Activated T-helper 17 cell treated with anti-CD3 and anti-CD28 coated beads, Interleukin-2, amount 50 U/mL, for 72 hours (primary cell): Measurements from ENCODE around the gene EIF3K. TPM values are rescaled to one million over a fixed set of nuclear protein-coding genes. Genes with fewer than 3 reads are reported as not detected.

Experiments
- ATAC-seq: fragments of 150-1000 bp; cut with Tn5 transposase; replicated peaks from 2 replicates; pipeline ENCODE4 v1.10.0; 2021; ENCODE audit warnings: mild to moderate bottlenecking, moderate library complexity
- H3K27ac Mint-ChIP-seq: one replicate; pipeline ENCODE4 v1.8.0; 2022; ENCODE audit warnings: mixed read lengths
- H3K27me3 Mint-ChIP-seq: one replicate; pipeline ENCODE4 v1.8.0; 2022; ENCODE audit warnings: mixed read lengths
- H3K36me3 Mint-ChIP-seq: one replicate; pipeline ENCODE4 v1.8.0; 2022; ENCODE audit warnings: low read depth, mild to moderate bottlenecking, mixed read lengths
- H3K4me1 Mint-ChIP-seq: one replicate; pipeline ENCODE4 v1.8.0; 2022; ENCODE audit warnings: mixed read lengths
- H3K4me3 Mint-ChIP-seq: one replicate; pipeline ENCODE4 v1.8.0; 2022; ENCODE audit warnings: mild to moderate bottlenecking, mixed read lengths
- H3K9me3 Mint-ChIP-seq: one replicate; pipeline ENCODE4 v1.8.0; 2022; ENCODE audit warnings: mixed read lengths
- total RNA-seq, 2 donors: library from RNA; stranded (reverse); gene quantifications; one replicate each; pipeline ENCODE4 v1.2.3, GENCODE V29; 2022

Gene EIF3K
- total RNA-seq, 2 donors from 2014 or later: 172 to 301 TPM

DNA sequence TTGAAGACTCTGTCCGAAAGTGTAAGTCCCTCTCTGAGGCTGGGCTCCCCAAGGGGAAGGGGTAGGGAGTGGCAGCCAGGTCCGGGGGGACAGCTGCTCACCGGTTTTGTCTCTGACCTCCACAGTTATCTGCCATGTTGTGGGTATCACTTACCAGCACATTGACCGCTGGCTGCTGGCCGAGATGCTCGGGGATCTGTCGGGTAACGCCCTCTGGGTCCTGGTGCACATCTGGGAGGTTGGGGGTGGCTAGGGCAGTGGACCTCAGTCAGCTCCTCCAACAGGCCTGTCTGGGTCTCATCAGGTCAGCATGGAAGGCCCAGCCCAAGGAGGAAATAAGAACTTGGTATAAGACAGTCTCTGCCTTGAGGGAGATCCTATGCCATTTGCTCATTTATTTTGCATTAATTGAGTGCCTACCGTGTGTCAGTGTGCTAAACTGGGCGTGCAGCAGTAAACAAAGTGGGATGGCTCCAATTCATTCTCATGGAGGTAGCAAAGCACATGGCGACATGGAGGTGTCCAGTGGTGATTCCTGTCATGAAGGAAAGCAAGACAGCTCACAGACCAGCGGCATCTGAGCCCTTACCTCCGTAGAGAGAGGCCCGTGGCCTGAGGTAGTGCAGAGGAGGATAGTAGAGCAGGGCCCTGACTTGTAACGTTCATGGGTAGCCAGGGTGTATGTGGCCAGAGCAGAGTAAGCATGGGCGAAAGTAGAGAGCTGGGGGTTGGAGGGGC lies 13.7 kb downstream of the EIF3K start:
- peaks cover 86% of the 10 kb centered on the region for H3K36me3 Mint-ChIP-seq
- no peaks in the 10 kb centered on the region for H3K27me3 Mint-ChIP-seq
- H3K9me3 Mint-ChIP-seq: no peaks in the 10 kb centered on the region
- ATAC-seq: no peak
- peaks cover 14% of the 10 kb centered on the region for H3K4me1 Mint-ChIP-seq
- no peak overlapping the region for H3K4me3 Mint-ChIP-seq
- no peak overlapping the region for H3K27ac Mint-ChIP-seq

DNA sequence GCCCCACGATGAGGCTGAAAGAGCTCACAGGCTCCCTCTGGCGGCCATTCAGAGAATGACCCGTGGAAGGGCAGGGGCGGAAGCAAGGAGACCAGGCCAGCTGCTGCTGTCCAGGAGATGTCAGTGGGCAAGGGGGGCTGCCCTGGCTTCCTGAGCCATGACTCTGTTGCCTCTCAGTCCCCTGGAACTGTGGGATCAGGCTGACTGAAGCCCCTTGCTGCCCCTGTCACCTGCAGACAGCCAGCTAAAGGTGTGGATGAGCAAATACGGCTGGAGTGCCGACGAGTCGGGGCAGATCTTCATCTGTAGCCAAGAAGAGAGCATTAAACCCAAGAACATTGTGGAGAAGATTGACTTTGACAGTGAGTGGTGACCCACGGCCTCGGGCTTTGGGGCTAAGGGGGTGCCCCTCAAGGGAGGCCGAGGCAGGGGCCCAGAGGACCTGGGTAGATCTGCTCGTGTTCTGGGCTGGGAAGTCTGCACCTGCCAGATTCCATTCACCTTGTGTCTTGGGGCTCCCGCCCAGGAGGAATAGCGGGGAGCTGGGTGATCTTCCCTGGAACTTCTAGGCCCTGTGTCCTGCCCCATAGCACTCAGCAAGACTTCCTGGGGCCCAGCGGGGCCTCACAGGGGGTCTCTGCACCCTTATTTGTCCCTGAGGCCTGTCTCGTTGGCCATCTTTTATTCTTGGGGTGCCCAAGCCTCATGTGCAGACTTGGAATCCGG lies 15.9 kb downstream of the EIF3K start:
- Mint-ChIP-seq H3K9me3 (no peaks in the 10 kb centered on the region), H3K27ac (peak overlapping the region; percentile 65), H3K4me3 (peak overlapping the region; percentile 9), H3K27me3 (no peaks in the 10 kb centered on the region), H3K4me1 (peaks cover 14% of the 10 kb centered on the region), H3K36me3 (peaks cover 64% of the 10 kb centered on the region)
- ATAC-seq: no peak

DNA sequence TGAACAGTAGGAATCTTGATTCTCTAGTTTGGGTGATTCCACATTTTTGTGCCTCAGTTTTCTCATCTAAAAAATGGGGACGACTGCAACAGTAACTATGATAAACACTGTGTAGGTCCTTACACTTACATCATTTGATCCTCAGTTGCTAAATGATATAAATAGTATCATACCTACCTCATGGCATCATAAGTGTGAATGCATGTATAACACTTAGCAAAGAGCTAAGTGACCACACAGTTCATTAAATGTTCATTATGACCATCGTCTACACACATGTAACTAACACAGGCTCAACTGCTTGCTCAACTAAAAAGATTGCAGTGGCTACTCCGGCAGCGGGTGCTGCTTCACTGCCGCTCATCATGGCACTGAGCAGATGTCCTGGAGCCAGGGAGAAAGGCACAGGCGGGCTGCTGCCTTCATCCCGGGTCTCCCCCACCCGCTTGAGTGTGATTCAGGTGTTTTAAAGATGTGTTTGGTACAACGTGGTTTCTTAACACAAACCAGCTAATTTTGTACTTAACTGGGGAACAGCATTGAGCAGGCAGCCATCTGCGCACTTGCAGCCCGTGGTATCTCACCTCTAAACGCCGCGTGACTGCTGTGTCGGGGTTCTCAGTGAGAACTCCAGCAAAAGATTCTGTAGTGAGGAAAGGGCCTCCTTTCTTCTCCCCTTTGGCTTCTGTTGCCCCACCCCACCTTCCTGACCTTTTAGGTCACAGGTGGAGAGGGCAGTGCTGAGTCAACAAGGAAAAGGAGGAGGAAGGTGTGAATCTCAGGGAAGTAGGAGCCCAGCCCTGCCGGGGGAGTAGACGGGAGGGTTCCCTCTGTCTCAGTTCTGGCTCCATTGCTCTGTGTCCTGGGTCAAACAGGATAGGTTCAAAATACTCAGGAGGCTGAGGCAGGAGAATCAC lies 16.8 kb downstream of the EIF3K start:
- Mint-ChIP-seq H3K9me3 (no peaks in the 10 kb centered on the region), H3K4me1 (peaks cover 14% of the 10 kb centered on the region), H3K27ac (peak overlapping the region; percentile 59), H3K4me3 (peak overlapping the region; percentile 30), H3K27me3 (no peaks in the 10 kb centered on the region), H3K36me3 (peaks cover 55% of the 10 kb centered on the region)
- ATAC-seq: no peak

DNA sequence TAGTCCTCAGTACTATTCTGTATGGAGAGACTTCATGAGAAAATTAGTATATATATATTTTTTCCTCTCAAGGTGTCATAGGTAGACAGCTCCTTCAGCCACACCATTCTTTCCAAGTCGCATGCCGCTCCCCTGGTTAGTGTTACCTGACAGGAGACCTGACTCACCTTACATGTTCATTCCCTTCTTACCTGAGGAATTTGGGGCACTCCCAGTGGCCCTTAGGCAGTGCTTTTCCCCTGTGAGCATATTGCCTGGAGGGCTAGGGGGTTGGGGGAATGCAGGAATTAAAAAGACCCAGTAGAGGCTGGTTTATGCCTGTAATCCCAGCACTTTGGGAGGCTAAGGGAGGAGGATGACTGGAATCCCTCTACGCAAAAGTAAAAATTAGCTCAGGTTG lies 19.5 kb downstream of the EIF3K start:
- H3K27ac Mint-ChIP-seq: no peak overlapping the region
- H3K9me3 Mint-ChIP-seq: no peaks in the 10 kb centered on the region
- no peaks in the 10 kb centered on the region for H3K27me3 Mint-ChIP-seq
- peaks cover 14% of the 10 kb centered on the region for H3K4me1 Mint-ChIP-seq
- ATAC-seq: no peak
- H3K36me3 Mint-ChIP-seq: peaks cover 28% of the 10 kb centered on the region
- no peak overlapping the region for H3K4me3 Mint-ChIP-seq

DNA sequence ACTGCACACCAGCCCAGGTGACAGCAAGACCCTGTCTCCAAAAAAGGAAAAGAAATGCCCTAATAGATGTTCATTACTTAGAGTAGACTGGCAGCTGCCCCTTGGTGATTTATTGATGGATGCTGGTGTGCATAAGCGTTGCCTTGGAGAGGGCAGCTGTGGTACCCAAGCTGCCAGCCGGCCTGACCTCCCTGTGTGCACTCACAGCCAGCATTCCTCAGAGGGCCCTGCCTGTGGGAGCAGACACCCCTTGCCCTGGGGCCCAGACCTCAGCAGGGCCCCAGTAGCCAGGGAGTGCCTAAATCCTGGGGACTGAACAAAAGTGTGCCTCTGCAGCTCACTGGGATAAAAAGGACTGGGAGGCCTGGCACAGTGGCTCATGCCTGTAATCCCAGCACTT lies 20.7 kb downstream of the EIF3K start:
- no peak overlapping the region for H3K27ac Mint-ChIP-seq

DNA sequence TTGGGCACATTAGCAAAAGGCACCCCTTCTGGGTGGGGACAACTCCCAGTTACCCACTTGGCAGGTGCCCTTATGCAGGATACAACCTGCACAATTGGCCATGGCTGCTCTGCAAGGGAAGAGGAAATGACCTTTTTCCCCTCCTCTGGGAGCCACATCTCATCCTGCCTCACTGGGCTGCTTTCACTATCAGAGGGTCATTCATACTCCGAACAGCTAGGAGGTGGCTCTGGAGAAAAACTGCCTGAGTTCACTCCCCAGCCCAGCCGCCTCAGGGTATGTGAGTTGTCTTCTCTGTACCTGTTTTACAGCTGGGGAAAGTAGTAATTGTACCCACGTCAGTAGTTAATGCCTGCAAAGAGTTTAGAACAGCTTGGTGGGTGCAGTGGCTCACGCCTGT lies 21.4 kb downstream of the EIF3K start:
- Mint-ChIP-seq H3K4me1 (peaks cover 8% of the 10 kb centered on the region), H3K36me3 (peaks cover 18% of the 10 kb centered on the region), H3K27me3 (no peaks in the 10 kb centered on the region), H3K4me3 (no peak overlapping the region), H3K9me3 (no peaks in the 10 kb centered on the region), H3K27ac (no peak overlapping the region)
- no peak for ATAC-seq

More for the DNA sequence above, 20.7 kb downstream of the EIF3K start:
- Mint-ChIP-seq H3K4me3 (no peak overlapping the region), H3K4me1 (peaks cover 10% of the 10 kb centered on the region), H3K36me3 (peaks cover 22% of the 10 kb centered on the region), H3K27me3 (no peaks in the 10 kb centered on the region), H3K9me3 (no peaks in the 10 kb centered on the region)
- no peak for ATAC-seq

DNA sequence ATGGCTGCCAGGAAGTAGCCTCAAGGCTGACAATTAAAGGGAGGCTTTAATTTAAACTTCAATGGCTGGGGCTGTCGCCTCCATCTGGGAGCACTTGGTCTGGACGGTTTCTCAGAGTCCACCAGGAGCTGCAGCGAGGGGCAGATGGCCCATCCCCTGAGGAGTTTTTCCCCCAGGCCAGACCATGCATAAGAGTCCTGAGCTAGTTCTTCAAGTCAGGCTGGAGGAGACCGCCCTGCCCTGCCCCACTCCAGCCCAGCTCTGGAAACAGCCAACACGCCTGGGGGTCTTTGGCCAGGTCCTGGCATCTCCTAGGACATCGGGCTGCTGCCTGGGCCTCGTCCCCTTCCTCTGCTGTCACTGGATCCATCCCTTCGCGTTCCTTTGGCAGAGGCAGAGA lies 23.2 kb downstream of the EIF3K start:
- no peak overlapping the region for H3K27ac Mint-ChIP-seq
- peaks cover under 1% of the 10 kb centered on the region for H3K4me1 Mint-ChIP-seq
- no peak for ATAC-seq
- H3K36me3 Mint-ChIP-seq: peaks cover 1% of the 10 kb centered on the region
- no peaks in the 10 kb centered on the region for H3K27me3 Mint-ChIP-seq
- no peaks in the 10 kb centered on the region for H3K9me3 Mint-ChIP-seq
- no peak overlapping the region for H3K4me3 Mint-ChIP-seq

DNA sequence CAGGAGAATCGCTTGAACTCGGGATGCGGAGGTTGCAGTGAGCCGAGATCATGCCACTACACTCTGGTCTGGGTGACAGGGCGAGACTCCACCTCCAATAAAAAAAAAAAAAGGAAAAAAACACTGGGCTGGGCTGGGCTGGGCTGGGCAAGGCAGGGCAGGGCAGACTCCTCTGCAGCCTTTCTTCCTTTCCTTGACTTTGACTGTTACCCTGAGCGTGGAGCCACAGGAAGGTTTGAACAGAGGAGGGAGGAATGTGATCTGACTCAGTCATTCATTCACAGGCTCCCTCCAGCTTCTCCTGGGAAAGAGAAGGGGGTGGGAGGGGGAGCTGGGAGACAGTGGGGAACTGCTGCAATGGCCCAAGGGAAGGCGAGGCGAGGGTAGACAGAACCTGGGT lies 25.7 kb downstream of the EIF3K start:
- Mint-ChIP-seq H3K4me3 (no peak overlapping the region), H3K36me3 (peaks cover 18% of the 10 kb centered on the region), H3K27me3 (no peaks in the 10 kb centered on the region), H3K9me3 (no peaks in the 10 kb centered on the region), H3K27ac (no peak overlapping the region), H3K4me1 (peaks cover 15% of the 10 kb centered on the region)
- ATAC-seq: no peak

DNA sequence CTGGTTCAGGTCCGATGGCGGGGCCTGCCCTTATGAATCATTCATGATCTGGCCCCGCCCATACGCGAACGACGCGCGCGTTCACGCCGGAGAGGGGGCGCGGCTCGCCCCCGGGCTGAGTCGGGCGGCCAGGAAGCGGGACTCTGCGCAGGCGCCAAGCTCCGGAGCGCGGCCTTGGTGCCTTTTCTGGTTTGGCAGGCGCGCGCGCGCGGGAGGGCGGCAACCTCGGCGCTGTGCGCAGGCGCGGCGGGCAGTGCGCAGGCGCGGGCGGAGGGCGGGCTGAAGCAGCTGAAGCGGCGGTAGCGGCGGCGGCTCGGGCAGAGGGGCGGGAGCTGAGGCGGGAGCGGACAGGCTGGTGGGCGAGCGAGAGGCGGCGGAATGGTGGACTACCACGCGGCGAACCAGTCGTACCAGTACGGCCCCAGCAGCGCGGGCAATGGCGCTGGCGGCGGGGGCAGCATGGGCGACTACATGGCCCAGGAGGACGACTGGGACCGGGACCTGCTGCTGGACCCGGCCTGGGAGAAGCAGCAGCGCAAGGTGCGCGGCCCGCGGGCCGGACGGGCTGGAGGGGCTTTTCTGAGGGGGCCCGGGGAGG lies 28.5 kb downstream of the EIF3K start, which contains the start of gene ACTN4:
Gene ACTN4 (plus strand): TSS at position 282 of the 598 bp plus-strand sequence. CDS start 97 bp downstream, at position 379.
- peaks cover 37% of the 10 kb centered on the region for H3K36me3 Mint-ChIP-seq
- peak; percentile 87 for ATAC-seq
- peak within 1 kb of the TSS; percentile 98 for H3K27ac Mint-ChIP-seq
- peak within 1 kb of the TSS; percentile 100 for H3K4me3 Mint-ChIP-seq
- H3K27me3 Mint-ChIP-seq: no peaks in the 10 kb centered on the region
- H3K9me3 Mint-ChIP-seq: no peaks in the 10 kb centered on the region
- H3K4me1 Mint-ChIP-seq: peaks cover 21% of the 10 kb centered on the region

DNA sequence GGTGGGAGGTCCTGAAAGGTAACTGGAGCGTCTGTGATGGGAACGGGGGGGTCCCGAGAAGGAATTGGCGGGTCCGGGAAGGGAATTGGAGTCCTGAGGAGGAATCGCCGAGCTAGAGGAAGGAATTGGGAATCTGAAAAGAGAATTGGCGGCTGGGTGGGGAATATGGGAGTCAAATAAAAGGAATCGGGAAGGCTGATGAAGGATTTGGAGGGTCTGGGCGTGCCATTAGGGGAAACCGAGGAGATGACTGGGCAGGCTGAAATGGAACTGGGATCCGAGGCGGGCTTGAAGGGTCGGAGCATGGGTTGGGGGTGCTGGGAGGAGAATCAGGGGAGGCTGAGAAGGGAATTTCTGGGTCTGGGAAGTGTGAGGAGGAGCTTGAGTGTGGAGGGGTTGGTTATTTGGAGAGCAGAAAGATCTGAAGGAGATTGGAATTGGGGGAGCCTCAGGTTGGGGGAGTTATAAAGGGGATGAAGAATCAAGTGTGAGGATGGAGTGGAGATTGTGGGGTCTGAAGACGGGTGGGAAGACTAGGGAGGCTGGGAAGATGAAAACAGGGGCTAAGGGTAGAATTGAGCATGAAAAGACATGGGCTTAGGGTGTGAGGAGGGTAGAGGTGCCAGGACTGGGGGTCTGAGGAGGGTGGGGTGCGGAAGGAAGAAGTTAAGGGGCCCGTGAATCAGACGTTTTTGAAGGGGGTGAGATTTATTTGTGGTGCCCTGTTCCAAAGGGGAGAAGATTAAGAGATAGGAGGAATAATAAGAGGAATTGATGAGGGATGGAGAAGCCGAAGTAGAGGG lies 29.2 kb downstream of the EIF3K start:
- no peak for ATAC-seq
- Mint-ChIP-seq H3K27me3 (no peaks in the 10 kb centered on the region), H3K27ac (peak overlapping the region; percentile 98), H3K4me3 (peak overlapping the region; percentile 100), H3K9me3 (no peaks in the 10 kb centered on the region), H3K4me1 (peaks cover 21% of the 10 kb centered on the region), H3K36me3 (peaks cover 42% of the 10 kb centered on the region)

DNA sequence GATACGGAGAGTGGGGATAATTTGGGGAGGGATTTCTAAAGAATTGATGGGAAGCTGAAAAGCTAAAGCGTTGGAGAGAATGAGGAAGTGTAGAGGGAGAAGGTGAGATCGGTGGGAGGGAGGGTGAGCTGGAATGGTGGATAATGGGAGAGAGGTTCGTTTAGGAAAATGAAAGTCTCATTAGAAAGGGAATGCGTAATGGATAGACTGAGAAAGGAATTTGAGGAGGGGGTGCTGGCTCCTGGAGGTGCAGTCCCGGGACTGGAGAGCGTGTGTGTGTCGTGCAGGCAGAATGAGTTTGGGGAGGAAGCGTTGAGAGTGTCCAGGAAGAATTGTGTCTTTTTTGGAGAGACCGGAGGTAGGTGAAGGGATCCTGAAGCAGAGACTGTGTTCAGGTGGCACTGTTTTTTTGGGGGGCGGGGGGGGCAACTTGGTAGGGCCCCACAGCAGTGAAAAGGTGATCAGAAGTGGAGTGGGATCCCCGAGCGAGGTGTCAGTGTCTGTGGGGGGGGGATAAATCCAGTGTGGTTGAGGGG lies 29.8 kb downstream of the EIF3K start:
- Mint-ChIP-seq H3K27ac (peak overlapping the region; percentile 98), H3K27me3 (no peaks in the 10 kb centered on the region), H3K9me3 (no peaks in the 10 kb centered on the region), H3K4me3 (peak overlapping the region; percentile 100), H3K36me3 (peaks cover 48% of the 10 kb centered on the region), H3K4me1 (peaks cover 27% of the 10 kb centered on the region)
- no peak for ATAC-seq

DNA sequence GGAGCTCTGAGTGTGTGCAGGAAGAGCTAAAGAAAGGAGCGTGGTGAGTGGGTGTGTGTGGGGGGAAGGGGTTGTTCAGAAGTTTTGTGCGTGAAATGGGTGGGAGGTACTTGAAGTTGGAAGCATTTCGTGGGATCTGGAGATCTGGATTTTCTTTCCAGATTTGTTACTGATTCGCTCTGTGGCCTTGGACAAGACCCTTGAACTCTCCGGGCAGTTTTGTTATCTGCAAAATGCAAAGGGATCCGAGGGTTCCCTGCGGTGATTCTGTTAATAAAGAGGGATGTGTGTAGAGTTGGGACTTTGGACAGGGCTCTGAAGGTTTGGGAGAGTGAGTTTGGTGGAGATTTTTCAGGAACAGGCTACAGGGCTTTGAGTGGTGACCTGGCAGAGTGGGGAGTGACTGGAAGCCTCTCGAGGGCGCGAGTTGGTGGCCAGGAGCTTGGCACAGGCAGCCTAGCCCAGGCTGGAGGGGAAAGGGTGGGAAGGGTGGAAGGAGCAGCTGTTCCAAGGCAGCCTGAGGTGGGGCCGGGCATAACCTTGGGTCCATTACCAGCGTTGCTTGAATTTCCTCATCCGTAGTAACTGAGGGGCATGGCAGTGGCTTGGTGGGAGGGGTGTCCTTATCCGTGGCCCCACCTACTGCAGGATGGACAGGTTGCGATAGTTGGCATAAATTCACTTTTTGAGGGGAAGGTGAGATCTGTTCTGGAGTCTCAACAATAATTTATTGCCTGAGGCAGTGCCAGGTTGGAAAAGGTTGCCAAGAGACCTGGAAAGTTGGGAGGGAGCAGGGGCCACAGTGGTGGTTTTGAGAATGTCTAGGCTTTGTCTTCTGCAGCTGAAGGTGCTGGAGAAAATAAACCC lies 30.6 kb downstream of the EIF3K start:
- Mint-ChIP-seq H3K36me3 (peaks cover 55% of the 10 kb centered on the region), H3K9me3 (no peaks in the 10 kb centered on the region), H3K4me1 (peaks cover 32% of the 10 kb centered on the region), H3K27me3 (no peaks in the 10 kb centered on the region), H3K4me3 (peak overlapping the region; percentile 100), H3K27ac (peak overlapping the region; percentile 98)
- ATAC-seq: no peak
